ENCODE data around the gene HDGFL3. TPM values are rescaled to one million over a fixed set of nuclear protein-coding genes. Genes with fewer than 3 reads are reported as not detected.
A peak's percentile ranks its signal among the peaks of the same experiment; 100 is the strongest.

The HDGFL3 gene
- total RNA-seq, 1 donor from 2014 or later: 26.5 TPM

- intact Hi-C loops (cut with DNase I): no loop called here
- Histone ChIP-seq H3K27ac (peak overlapping the region; percentile 59), H3K4me3 (no peak overlapping the region), H3K36me3 (peaks cover 19% of the 10 kb centered on the region), H3K4me1 (peaks cover 52% of the 10 kb centered on the region), H3K9me3 (no peaks in the 10 kb centered on the region), H3K27me3 (ENCODE audit: low read depth) (peaks cover 8% of the 10 kb centered on the region)
- TF ChIP-seq CTCF (IDR thresholded peaks at IDR 0.05): no peak
- ATAC-seq (peak in 1 of 2 donors; percentile 39), DNase-seq (no peak)
These were observed 95.2 kb downstream of the HDGFL3 start for GRCh38 chr15:83112233-83112955.

GRCh38 chr15:83111149-83111548, 96.5 kb downstream of the HDGFL3 start:
- peaks cover 8% of the 10 kb centered on the region for H3K27me3 ChIP-seq (ENCODE audit: low read depth)
- H3K27ac ChIP-seq: no peak overlapping the region
- intact Hi-C loops (cut with DNase I): no loop called here
- H3K4me1 ChIP-seq: peaks cover 52% of the 10 kb centered on the region
- no peak for DNase-seq
- no peak for ATAC-seq
- H3K36me3 ChIP-seq: peaks cover 19% of the 10 kb centered on the region
- no peaks in the 10 kb centered on the region for H3K9me3 ChIP-seq
- no peak overlapping the region for H3K4me3 ChIP-seq
- TF ChIP-seq CTCF (IDR thresholded peaks at IDR 0.05): no peak

- DNase-seq: no peak
- Histone ChIP-seq H3K27me3 (ENCODE audit: low read depth) (peaks cover 8% of the 10 kb centered on the region), H3K4me3 (no peak overlapping the region), H3K4me1 (peaks cover 52% of the 10 kb centered on the region), H3K36me3 (peaks cover 14% of the 10 kb centered on the region), H3K27ac (no peak overlapping the region), H3K9me3 (no peaks in the 10 kb centered on the region)
- TF ChIP-seq CTCF (IDR thresholded peaks at IDR 0.05): no peak
- ATAC-seq: no peak
- intact Hi-C loops (cut with DNase I): no loop called here
These were observed 97.2 kb downstream of the HDGFL3 start for GRCh38 chr15:83110381-83110780.

- Histone ChIP-seq H3K36me3 (peaks cover 8% of the 10 kb centered on the region), H3K27me3 (ENCODE audit: low read depth) (peaks cover 8% of the 10 kb centered on the region), H3K27ac (peak overlapping the region; percentile 92), H3K4me1 (peaks cover 51% of the 10 kb centered on the region), H3K4me3 (peak overlapping the region; percentile 73), H3K9me3 (no peaks in the 10 kb centered on the region)
- no peak for TF ChIP-seq CTCF (IDR thresholded peaks at IDR 0.05)
- peak in 1 of 2 donors; percentile 11 for ATAC-seq
- intact Hi-C loops (cut with DNase I): no loop called here
- no peak for DNase-seq
These were observed 98.1 kb downstream of the HDGFL3 start for GRCh38 chr15:83109532-83109931.

- Histone ChIP-seq H3K9me3 (no peaks in the 10 kb centered on the region), H3K36me3 (no peaks in the 10 kb centered on the region), H3K27me3 (ENCODE audit: low read depth) (peaks cover 8% of the 10 kb centered on the region), H3K4me1 (peaks cover 41% of the 10 kb centered on the region), H3K27ac (peak overlapping the region; percentile 92), H3K4me3 (peak overlapping the region; percentile 73)
- intact Hi-C loops (cut with DNase I): no loop called here
- peak; percentile 87 for DNase-seq
- TF ChIP-seq CTCF (IDR thresholded peaks at IDR 0.05): no peak
- peak; percentile 83 to 92 for ATAC-seq
These were observed 99.1 kb downstream of the HDGFL3 start for GRCh38 chr15:83108266-83109219.
